ENCODE results near the gene TFDP1.

TFDP1 gene

GRCh38 chr13:113650275-113650674 lies 65.7 kb downstream of the TFDP1 start:
- no peak for DNase-seq (ENCODE audit: low read depth in 2 of 2)

- no peak for DNase-seq (ENCODE audit: low read depth in 2 of 2)
These were observed 66.2 kb downstream of the TFDP1 start for GRCh38 chr13:113650731-113651148.

GRCh38 chr13:113651511-113652403 lies 67.2 kb downstream of the TFDP1 start:
- DNase-seq (ENCODE audit: low read depth in 2 of 2): no peak

- DNase-seq (ENCODE audit: low read depth in 2 of 2): no peak
These were observed 68.1 kb downstream of the TFDP1 start for GRCh38 chr13:113652404-113653263.

- DNase-seq (ENCODE audit: low read depth in 2 of 2): no peak
These were observed 69.0 kb downstream of the TFDP1 start for GRCh38 chr13:113653264-113654174.

- no peak for DNase-seq (ENCODE audit: low read depth in 2 of 2)
These were observed 69.6 kb downstream of the TFDP1 start for GRCh38 chr13:113654175-113654560.

GRCh38 chr13:113654591-113655345 lies 70.2 kb downstream of the TFDP1 start:
- no peak for DNase-seq (ENCODE audit: low read depth in 2 of 2)

- DNase-seq (ENCODE audit: low read depth in 2 of 2): no peak
These were observed 70.9 kb downstream of the TFDP1 start for GRCh38 chr13:113655346-113656002.

GRCh38 chr13:113656003-113656588 lies 71.5 kb downstream of the TFDP1 start:
- DNase-seq (ENCODE audit: low read depth in 2 of 2): no peak

GRCh38 chr13:113656831-113657671 lies 72.5 kb downstream of the TFDP1 start:
- no peak for DNase-seq (ENCODE audit: low read depth in 2 of 2)

- DNase-seq (ENCODE audit: low read depth in 2 of 2): no peak
These were observed 73.5 kb downstream of the TFDP1 start, which contains the start of gene ATP4B for GRCh38 chr13:113657851-113658741. Gene ATP4B (minus strand): TSS chr13:113658198. CDS start chr13:113658144, 54 bp downstream.

GRCh38 chr13:113658836-113659235 lies 74.3 kb downstream of the TFDP1 start:
- DNase-seq (ENCODE audit: low read depth in 2 of 2): no peak

- DNase-seq (ENCODE audit: low read depth in 2 of 2): no peak
These were observed 74.8 kb downstream of the TFDP1 start for GRCh38 chr13:113659337-113659736.

GRCh38 chr13:113660066-113660465 lies 75.5 kb downstream of the TFDP1 start:
- DNase-seq (ENCODE audit: low read depth in 2 of 2): no peak

GRCh38 chr13:113661509-113661908 lies 77.0 kb downstream of the TFDP1 start:
- DNase-seq (ENCODE audit: low read depth in 2 of 2): no peak

GRCh38 chr13:113663934-113664333 lies 79.4 kb downstream of the TFDP1 start:
- DNase-seq (ENCODE audit: low read depth in 2 of 2): no peak

- no peak for DNase-seq (ENCODE audit: low read depth in 2 of 2)
These were observed 80.4 kb downstream of the TFDP1 start for GRCh38 chr13:113664751-113665596.
